SK-N-MC (cell line): ENCODE measurements around the gene HIRA.

Experiments used
- DNase-seq: peaks from one replicate; pipeline ENCODE4 v3.0.0-alpha.2; 2011; ENCODE audit warnings: low read depth, low spot score
- H3K27ac ChIP-seq: fragments of 200-600 bp; sonication (generic); 2 replicates; pipeline ENCODE4 v1.5.1; 2016; ENCODE audit warnings: mixed run types
- H3K36me3 ChIP-seq: fragments of 200-600 bp; sonication (generic); 2 replicates; pipeline ENCODE4 v1.6.1; 2017; ENCODE audit warnings: antibody characterized with exemption, low read length, mixed read lengths; ENCODE audit not compliant: insufficient read depth
- H3K4me3 ChIP-seq: fragments of 200-600 bp; sonication (generic); 2 replicates; pipeline ENCODE4 v1.5.1; 2016
- H3K9ac ChIP-seq: fragments of 200-600 bp; sonication (generic); 2 replicates; pipeline ENCODE4 v1.8.0; 2017; ENCODE audit warnings: mixed run types, mixed read lengths; ENCODE audit not compliant: insufficient read length
- H3K9me3 ChIP-seq: fragments of 200-600 bp; sonication (generic); 2 replicates; pipeline ENCODE4 v1.6.1; 2017; ENCODE audit warnings: low read depth, mild to moderate bottlenecking, antibody characterized with exemption, low read length, moderate library complexity, mixed read lengths
- EZH2 ChIP-seq: fragments of 200-600 bp; sonication (generic); IDR thresholded peaks from one replicate; pipeline ENCODE4 v1.6.1; 2017; ENCODE audit warnings: antibody characterized with exemption
- FOXP2 ChIP-seq: optimal IDR thresholded peaks from 2 replicates; pipeline ENCODE3; 2011; ENCODE audit warnings: mild to moderate bottlenecking, moderate library complexity; ENCODE audit not compliant: insufficient read depth; ENCODE audit errors: extremely low read length, control extremely low read depth
- POLR2AphosphoS5 ChIP-seq: IDR thresholded peaks from 2 replicates; pipeline ENCODE4 v1.6.1; 2012; ENCODE audit warnings: mild to moderate bottlenecking, low read depth, low read length, borderline replicate concordance

Gene HIRA

DNA sequence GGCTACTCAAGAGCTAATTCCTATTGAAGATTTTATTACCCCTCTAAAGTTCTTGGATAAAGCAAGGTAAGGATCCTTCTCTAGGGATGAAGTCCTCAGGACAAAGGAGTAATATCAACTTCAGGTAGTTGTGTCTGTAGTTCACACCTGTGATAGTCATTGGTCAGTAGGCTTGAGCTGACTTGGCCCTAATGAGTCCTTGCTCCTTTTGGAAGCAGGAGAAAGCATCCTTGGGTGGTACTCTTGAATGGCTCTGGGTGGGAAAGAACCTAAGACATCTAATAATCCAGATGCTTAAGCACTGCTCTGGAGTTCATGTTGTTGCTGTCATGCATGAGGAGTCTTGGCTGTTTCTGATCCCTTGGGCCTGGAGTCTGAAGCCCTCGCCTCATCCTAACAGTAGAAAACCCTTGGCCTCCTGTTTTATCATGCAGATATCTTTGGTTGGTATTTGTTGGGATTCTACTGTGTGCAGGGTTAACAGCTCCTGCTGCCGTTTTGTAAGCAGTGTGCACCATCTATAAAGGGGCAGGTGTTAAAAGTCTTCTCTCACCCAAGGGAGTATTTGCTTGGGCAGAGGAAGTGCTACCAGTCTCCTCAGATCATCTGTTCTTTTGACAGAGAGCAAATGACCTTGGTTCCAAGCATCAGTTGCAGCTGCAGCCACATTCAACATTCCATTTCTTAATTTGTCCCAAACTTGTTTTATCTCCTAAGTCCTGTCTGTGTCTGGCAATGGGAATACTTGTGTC, 3.5 kb upstream of the HIRA start:
- Histone ChIP-seq H3K36me3 (peaks cover 6% of the 10 kb centered on the region; the same call in 1 of the 2 replicates), H3K9me3 (no peaks in the 10 kb centered on the region), H3K27ac (no peak overlapping the region), H3K4me3 (no peak overlapping the region), H3K9ac (no peak overlapping the region)
- DNase-seq: no peak
- TF ChIP-seq POLR2AphosphoS5 (no peak), EZH2 (no peak), FOXP2 (no peak)

DNA sequence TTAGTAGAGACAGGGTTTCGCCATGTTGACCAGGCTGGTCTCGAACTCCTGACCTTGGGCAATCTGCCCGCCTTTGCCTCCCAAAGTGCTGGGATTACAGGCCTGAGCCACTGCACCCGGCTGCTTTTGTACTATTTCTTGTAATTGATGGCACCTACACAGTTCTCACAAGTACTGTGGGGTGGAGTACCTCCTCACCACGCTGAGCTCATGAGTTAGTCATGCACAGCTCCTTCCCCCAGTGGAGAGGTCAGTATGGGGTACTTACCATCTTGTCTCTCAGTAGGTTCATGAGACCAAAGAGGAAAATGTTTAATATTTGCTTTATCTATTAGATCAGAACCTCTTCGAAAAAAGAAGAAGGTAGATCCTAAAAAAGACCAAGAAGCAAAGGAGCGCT, 2.9 kb upstream of the HIRA start:
- no peak for DNase-seq
- no peaks in the 10 kb centered on the region for H3K9me3 ChIP-seq
- H3K4me3 ChIP-seq: no peak overlapping the region
- TF ChIP-seq EZH2: no peak
- no peak for TF ChIP-seq FOXP2
- TF ChIP-seq POLR2AphosphoS5: no peak
- peaks cover 6% of the 10 kb centered on the region; the same call in 1 of the 2 replicates for H3K36me3 ChIP-seq
- H3K27ac ChIP-seq: no peak overlapping the region
- H3K9ac ChIP-seq: no peak overlapping the region

DNA sequence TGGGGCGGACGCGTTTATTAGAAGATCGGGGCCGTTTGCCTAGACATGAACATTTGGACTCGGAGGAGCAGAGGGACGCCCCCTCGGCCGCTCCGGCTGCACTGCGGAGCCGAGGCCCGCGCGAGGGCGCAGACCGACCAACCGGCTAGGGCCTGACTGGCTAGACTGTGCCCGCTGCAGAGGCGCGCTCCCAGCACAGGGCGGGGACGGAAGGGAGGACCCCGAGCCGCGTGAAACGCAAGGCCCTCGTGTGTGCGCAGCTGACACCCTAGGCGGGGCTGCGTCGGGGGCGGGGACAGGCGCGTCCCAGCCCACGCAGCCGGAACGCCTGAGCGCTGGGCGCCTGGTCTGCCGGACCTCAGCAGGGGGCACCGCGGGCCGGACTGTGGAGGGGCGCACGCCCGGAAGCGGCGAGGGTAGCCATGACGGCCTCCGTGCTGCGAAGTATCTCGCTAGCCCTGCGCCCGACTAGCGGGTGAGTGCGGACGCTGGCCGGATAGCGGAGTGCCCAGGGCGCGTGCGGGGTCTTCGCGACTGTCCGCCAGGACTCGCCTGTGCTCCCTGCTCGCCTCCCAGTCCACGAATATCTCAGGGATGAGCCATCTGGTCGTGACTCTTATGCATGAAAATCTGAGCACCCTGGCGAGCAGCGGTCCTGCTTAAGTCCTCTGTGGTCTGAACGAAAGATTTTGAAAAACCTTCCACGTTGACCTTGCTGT, 759 bp upstream of the HIRA start, which contains the start of gene MRPL40:
MRPL40 (plus strand) TSS at position 413 of the 719 bp plus-strand sequence; CDS start at position 423, 10 bp downstream.
- Histone ChIP-seq H3K9ac (peak within 1 kb of the TSS; percentile 86), H3K36me3 (peaks cover 6% of the 10 kb centered on the region; the same call in 1 of the 2 replicates), H3K27ac (peak within 1 kb of the TSS; percentile 74), H3K4me3 (peak within 1 kb of the TSS; percentile 80), H3K9me3 (no peaks in the 10 kb centered on the region)
- DNase-seq: no peak
- TF ChIP-seq EZH2 (no peak), FOXP2 (peak; percentile 91), POLR2AphosphoS5 (peak; percentile 98)

GRCh38 chr22:19430890-19431541, 517 bp downstream of the HIRA start:
- Histone ChIP-seq H3K4me3 (peak overlapping the region; percentile 78), H3K9me3 (no peaks in the 10 kb centered on the region), H3K27ac (no peak overlapping the region), H3K9ac (peak overlapping the region; percentile 73), H3K36me3 (peaks cover 6% of the 10 kb centered on the region; the same call in 1 of the 2 replicates)
- TF ChIP-seq FOXP2: no peak
- TF ChIP-seq POLR2AphosphoS5: no peak
- TF ChIP-seq EZH2: no peak
- DNase-seq: no peak

GRCh38 chr22:19429950-19430889, 1.3 kb downstream of the HIRA start:
- Histone ChIP-seq H3K36me3 (peaks cover 2% of the 10 kb centered on the region; the same call in 1 of the 2 replicates), H3K4me3 (peak overlapping the region; percentile 78), H3K9me3 (no peaks in the 10 kb centered on the region), H3K27ac (no peak overlapping the region), H3K9ac (peak overlapping the region; percentile 73)
- TF ChIP-seq EZH2: no peak
- no peak for TF ChIP-seq POLR2AphosphoS5
- no peak for TF ChIP-seq FOXP2
- no peak for DNase-seq

- no peak for DNase-seq
- H3K27ac ChIP-seq: no peak overlapping the region
- H3K4me3 ChIP-seq: no peak overlapping the region
- H3K36me3 ChIP-seq: 0 out of 2 replicates have a peak, but pooled peaks cover 4% of the 10 kb centered on the region
- H3K9ac ChIP-seq: no peak overlapping the region
- TF ChIP-seq EZH2: no peak
- TF ChIP-seq POLR2AphosphoS5: no peak
- no peak for TF ChIP-seq FOXP2
- no peaks in the 10 kb centered on the region for H3K9me3 ChIP-seq
These were observed 7.4 kb downstream of the HIRA start for GRCh38 chr22:19424186-19424500.

- no peaks in the 10 kb centered on the region for H3K9me3 ChIP-seq
- H3K9ac ChIP-seq: no peak overlapping the region
- peak overlapping the region; percentile 22 for H3K27ac ChIP-seq
- no peak for TF ChIP-seq POLR2AphosphoS5
- no peak for TF ChIP-seq EZH2
- no peak for TF ChIP-seq FOXP2
- 0 out of 2 replicates have a peak, but pooled peaks cover 6% of the 10 kb centered on the region for H3K36me3 ChIP-seq
- no peak for DNase-seq
- H3K4me3 ChIP-seq: no peak overlapping the region
These were observed 8.9 kb downstream of the HIRA start for GRCh38 chr22:19422440-19423301.
